IMR-90 (cell line): Measurements from ENCODE around the gene RNASEH2B. TPM values are rescaled to one million over a fixed set of nuclear protein-coding genes. Genes with fewer than 3 reads are reported as not detected.

Source experiments
- ATAC-seq: fragments of 200-7000 bp; cut with Tn5 transposase; 2 replicates; pipeline ENCODE4 v1.9.1; 2020; ENCODE audit warnings: low read depth, mild to moderate bottlenecking, moderate library complexity
- BruUV-seq: library from RNA; stranded (reverse); fragments of 400-500 nt; replicated peaks from 2 replicates; lab custom pipeline; 2021; lab: Mats Ljungman, UMichigan
- CTCF ChIA-PET: fragments of 300-600 bp; formaldehyde crosslinking; extraction: SDS; loops from one replicate; lab custom pipeline; 2021; ENCODE audit warnings: antibody characterized with exemption; lab: Yijun Ruan, JAX
- POLR2A ChIA-PET: fragments of 300-600 bp; sonication (Branson Sonifier 250); formaldehyde crosslinking; loops from one replicate; lab custom pipeline; 2022; ENCODE audit warnings: antibody characterized with exemption; ENCODE audit not compliant: unreplicated experiment; lab: Charles Lee
- DNase-seq: peaks from one replicate; pipeline ENCODE4 v3.0.0; 2013
- H2AFZ ChIP-seq: replicated peaks from 2 replicates; pipeline ENCODE3; 2013; ENCODE audit warnings: low read length, mild to moderate bottlenecking; ENCODE audit not compliant: poor library complexity
- H2AK5ac ChIP-seq: 2 replicates; pipeline ENCODE4 v1.6.1; 2013; ENCODE audit warnings: low read depth, low read length, inconsistent platforms
- H2AK9ac ChIP-seq: replicated peaks from 2 replicates; pipeline ENCODE3; 2013; ENCODE audit warnings: mild to moderate bottlenecking, low read depth, low read length, moderate library complexity; ENCODE audit not compliant: poor library complexity
- H2BK120ac ChIP-seq: 2 replicates; pipeline ENCODE4 v1.6.1; 2013; ENCODE audit warnings: low read depth, low read length, inconsistent platforms
- H2BK15ac ChIP-seq: 3 replicates; pipeline ENCODE4 v1.6.1; 2013; ENCODE audit warnings: low read depth, low read length, inconsistent platforms
- H2BK20ac ChIP-seq: 2 replicates; pipeline ENCODE4 v1.6.1; 2013; ENCODE audit warnings: low read depth, mild to moderate bottlenecking, inconsistent platforms, low read length, moderate library complexity
- H2BK5ac ChIP-seq: 2 replicates; pipeline ENCODE4 v1.6.1; 2013; ENCODE audit warnings: mild to moderate bottlenecking, low read depth, low read length, inconsistent platforms; ENCODE audit not compliant: poor library complexity, severe bottlenecking
- H3K14ac ChIP-seq: replicated peaks from 2 replicates; pipeline ENCODE4 v1.6.1; 2013; ENCODE audit warnings: low read depth, low read length, inconsistent platforms
- H3K18ac ChIP-seq: 2 replicates; pipeline ENCODE4 v1.6.1; 2013; ENCODE audit warnings: low read depth, low read length, control low read depth
- H3K23ac ChIP-seq: 2 replicates; pipeline ENCODE4 v1.6.1; 2013; ENCODE audit warnings: low read depth, low read length, inconsistent platforms
- H3K27ac ChIP-seq: 2 replicates; pipeline ENCODE4 v1.5.1; 2013; ENCODE audit warnings: mild to moderate bottlenecking, control low read depth, low read length; ENCODE audit not compliant: insufficient read depth
- H3K27me3 ChIP-seq: 2 replicates; pipeline ENCODE4 v1.6.1; 2013; ENCODE audit warnings: low read length; ENCODE audit not compliant: control insufficient read depth, insufficient read depth
- H3K36me3 ChIP-seq: 2 replicates; pipeline ENCODE4 v1.6.1; 2013; ENCODE audit warnings: low read length, mixed read lengths; ENCODE audit not compliant: control insufficient read depth, insufficient read depth
- H3K4ac ChIP-seq: 2 replicates; pipeline ENCODE4 v1.6.1; 2013; ENCODE audit warnings: low read depth, low read length, inconsistent platforms
- H3K4me1 ChIP-seq: 2 replicates; pipeline ENCODE4 v1.6.1; 2013; ENCODE audit warnings: low read length, mixed read lengths; ENCODE audit not compliant: control insufficient read depth, insufficient read depth
- H3K4me2 ChIP-seq: 2 replicates; pipeline ENCODE4 v1.6.1; 2013; ENCODE audit warnings: low read depth, mild to moderate bottlenecking, control low read depth, low read length, moderate library complexity
- H3K4me3 ChIP-seq: 2 replicates; pipeline ENCODE4 v1.5.1; 2013; ENCODE audit warnings: low read depth, mild to moderate bottlenecking, control low read depth, low read length, moderate library complexity; ENCODE audit not compliant: insufficient read depth
- H3K56ac ChIP-seq: 2 replicates; pipeline ENCODE4 v1.6.1; 2013; ENCODE audit warnings: low read length, inconsistent platforms; ENCODE audit not compliant: insufficient read depth; ENCODE audit errors: extremely low read depth
- H3K79me1 ChIP-seq, 2 experiments: 2 replicates each; pipeline ENCODE4 v1.6.1; 2013; ENCODE audit warnings: low read length in 2 of 2, inconsistent platforms in 1 of 2, low read depth in 1 of 2
- H3K9ac ChIP-seq: 2 replicates; pipeline ENCODE4 v1.6.1; 2013; ENCODE audit warnings: low read depth, low read length, control low read depth
- H3K9me1 ChIP-seq: 2 replicates; pipeline ENCODE4 v1.6.1; 2013; ENCODE audit warnings: low read length, inconsistent platforms; ENCODE audit not compliant: insufficient read depth
- H3K9me3 ChIP-seq: 2 replicates; pipeline ENCODE4 v1.6.1; 2013; ENCODE audit warnings: low read length; ENCODE audit not compliant: control insufficient read depth, insufficient read depth
- H4K20me1 ChIP-seq: 2 replicates; pipeline ENCODE4 v1.6.1; 2013; ENCODE audit warnings: low read length, inconsistent platforms; ENCODE audit not compliant: insufficient read depth
- H4K5ac ChIP-seq: 2 replicates; pipeline ENCODE4 v1.6.1; 2013; ENCODE audit warnings: mild to moderate bottlenecking, low read depth, low read length, control low read depth
- H4K8ac ChIP-seq, 2 experiments: 2 replicates each; pipeline ENCODE4 v1.6.1; 2013; ENCODE audit warnings: low read depth in 2 of 2, low read length in 2 of 2, control low read depth in 1 of 2, inconsistent platforms in 1 of 2
- H4K91ac ChIP-seq: 2 replicates; pipeline ENCODE4 v1.6.1; 2013; ENCODE audit warnings: low read depth, low read length, inconsistent platforms; ENCODE audit not compliant: insufficient read depth
- BHLHE40 ChIP-seq: fragments of 150-350 bp; IDR thresholded peaks from 2 replicates; pipeline ENCODE4 v1.6.1; 2016; ENCODE audit warnings: mild to moderate bottlenecking, low read depth, low read length
- CEBPB ChIP-seq: IDR thresholded peaks from 2 replicates; pipeline ENCODE4 v1.6.1; 2012; ENCODE audit warnings: low read depth, low read length, improper control_type of control experiment
- WGBS, 2 experiments: methylation state at CpG; one replicate each; pipeline versions ENCODE4 v1.1.5 to v1.1.7; 2013; ENCODE audit warnings: missing lambda C conversion rate in 2 of 2; ENCODE audit not compliant: insufficient read length in 1 of 2; ENCODE audit errors: extremely low coverage in 2 of 2; 5-methylcytosine and 5-hydroxymethylcytosine counted together
- dilution Hi-C: fragments of 300-500 bp; cut with HindIII; formaldehyde crosslinking; loops from one replicate; pipeline ENCODE4 v1.14.3; 2018; ENCODE audit warnings: low sequenced_read_pairs; ENCODE audit not compliant: unreplicated experiment
- in situ Hi-C: fragments of 300-500 bp; cut with MboI; formaldehyde crosslinking; loops from 3 replicates; pipeline ENCODE4 v1.14.3; 2019; ENCODE audit warnings: low sequenced_read_pairs, inconsistent platforms, mixed read lengths
- intact Hi-C: fragments of 100-400 bp; cut with micrococcal nuclease; formaldehyde crosslinking; loops from 2 replicates; pipeline ENCODE4 v1.10.0; 2022
- polyA plus RNA-seq, 3 experiments: library from polyadenylated mRNA; depleted of rRNA; stranded (reverse); fragments of >200 nt; gene quantifications; 2 replicates each; pipeline ENCODE4 v1.2.3, GENCODE V29; 2012; ENCODE audit warnings: low replicate concordance in 1 of 3
- total RNA-seq: library from RNA; depleted of rRNA; stranded (reverse); fragments of >200 nt; gene quantifications from 2 replicates; pipeline ENCODE4 v1.2.3, GENCODE V29; 2012

RNASEH2B gene
- total and polyA plus RNA-seq, 2 of the 4 experiments (the other 2 are of a cell fraction) = 11.2 to 14.2 TPM

DNA sequence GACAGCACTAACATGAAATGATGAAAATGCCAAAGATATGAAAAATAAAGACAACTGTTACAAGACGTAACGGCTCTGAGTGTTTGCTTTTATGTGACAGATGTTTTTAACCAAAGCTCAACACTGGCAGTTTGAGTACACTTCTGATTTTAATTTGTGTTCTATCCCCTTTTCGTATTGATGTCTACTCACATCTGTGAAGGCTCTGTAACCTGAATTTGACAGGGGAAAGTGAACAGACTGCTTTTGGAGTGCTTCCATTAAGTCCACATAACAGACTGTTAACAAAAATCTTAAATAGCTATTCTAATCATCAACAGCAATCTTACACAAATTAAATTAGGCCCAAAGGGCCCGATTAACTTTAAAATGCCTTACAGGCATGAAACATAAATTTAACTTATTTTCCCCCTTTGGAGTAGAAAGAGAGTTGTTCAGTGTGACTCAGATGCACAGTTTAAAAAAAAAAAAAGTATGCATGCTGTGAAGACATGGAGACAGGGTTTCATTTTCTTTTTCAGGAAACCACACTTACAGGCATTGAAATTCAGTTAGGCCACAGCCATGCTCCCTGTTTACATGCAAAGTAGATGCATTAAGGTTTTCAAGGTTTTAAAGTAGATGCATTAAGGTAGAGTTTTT, 16.3 kb upstream of the RNASEH2B start:
- no peak overlapping the region for H3K9ac ChIP-seq
- no peak overlapping the region for H3K14ac ChIP-seq
- H4K5ac ChIP-seq = no peak overlapping the region
- H3K4me3 ChIP-seq = no peak overlapping the region
- TF ChIP-seq BHLHE40 = no peak
- no peak for TF ChIP-seq CEBPB
- no peak overlapping the region for H3K56ac ChIP-seq
- CTCF ChIA-PET = interaction anchor here (0.8 to 1.0 kb wide), 2 partner anchors 9 to 19 kb away, joined by 3 read pairs; no protein-coding TSS in a partner anchor
- H2BK5ac ChIP-seq = no peak overlapping the region
- H2AFZ ChIP-seq = no peak overlapping the region
- no peak overlapping the region for H3K4ac ChIP-seq
- in situ Hi-C loops (no loop called here), intact Hi-C loops (no loop called here), dilution Hi-C loops (no loop called here)
- WGBS, 2 experiments = no CpG with 5 or more reads among the region's 4 CpGs
- BruUV-seq = no TSS peak
- no peak overlapping the region for H4K8ac ChIP-seq
- POLR2A ChIA-PET = no interaction called here
- DNase-seq (peak; percentile 19), ATAC-seq (no peak; the same call in 1 of the 2 replicates)
- no peaks in the 10 kb centered on the region for H3K79me1 ChIP-seq
- H3K23ac ChIP-seq = no peak overlapping the region
- H3K27me3 ChIP-seq = peaks cover 10% of the 10 kb centered on the region
- H3K18ac ChIP-seq = no peak overlapping the region
- H3K4me1 ChIP-seq = no peaks in the 10 kb centered on the region
- no peak overlapping the region for H2BK15ac ChIP-seq
- no peak overlapping the region for H4K91ac ChIP-seq
- no peak overlapping the region for H2AK5ac ChIP-seq
- no peaks in the 10 kb centered on the region for H3K9me1 ChIP-seq
- no peaks in the 10 kb centered on the region for H3K9me3 ChIP-seq
- no peaks in the 10 kb centered on the region for H4K20me1 ChIP-seq
- no peak overlapping the region for H2BK120ac ChIP-seq
- H3K36me3 ChIP-seq = no peaks in the 10 kb centered on the region
- no peak overlapping the region for H2AK9ac ChIP-seq
- no peak overlapping the region for H3K27ac ChIP-seq
- no peak overlapping the region for H3K4me2 ChIP-seq
- no peak overlapping the region for H2BK20ac ChIP-seq
